Fibroblast of skin of right biceps (primary cell): ENCODE data around the gene ASB16.

Source experiments
- DNase-seq: peaks from one replicate; pipeline ENCODE4 v3.0.0-alpha.2; 2013

ASB16 gene

DNA sequence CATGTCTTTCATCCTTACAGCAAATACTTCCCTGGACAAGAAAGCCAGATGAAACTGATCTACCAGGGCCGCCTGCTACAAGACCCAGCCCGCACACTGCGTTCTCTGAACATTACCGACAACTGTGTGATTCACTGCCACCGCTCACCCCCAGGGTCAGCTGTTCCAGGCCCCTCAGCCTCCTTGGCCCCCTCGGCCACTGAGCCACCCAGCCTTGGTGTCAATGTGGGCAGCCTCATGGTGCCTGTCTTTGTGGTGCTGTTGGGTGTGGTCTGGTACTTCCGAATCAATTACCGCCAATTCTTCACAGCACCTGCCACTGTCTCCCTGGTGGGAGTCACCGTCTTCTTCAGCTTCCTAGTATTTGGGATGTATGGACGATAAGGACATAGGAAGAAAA, 20.0 kb downstream of the ASB16 start:
- DNase-seq = no peak

GRCh38 chr17:44191369-44191768, 20.9 kb downstream of the ASB16 start:
- DNase-seq = no peak

DNA sequence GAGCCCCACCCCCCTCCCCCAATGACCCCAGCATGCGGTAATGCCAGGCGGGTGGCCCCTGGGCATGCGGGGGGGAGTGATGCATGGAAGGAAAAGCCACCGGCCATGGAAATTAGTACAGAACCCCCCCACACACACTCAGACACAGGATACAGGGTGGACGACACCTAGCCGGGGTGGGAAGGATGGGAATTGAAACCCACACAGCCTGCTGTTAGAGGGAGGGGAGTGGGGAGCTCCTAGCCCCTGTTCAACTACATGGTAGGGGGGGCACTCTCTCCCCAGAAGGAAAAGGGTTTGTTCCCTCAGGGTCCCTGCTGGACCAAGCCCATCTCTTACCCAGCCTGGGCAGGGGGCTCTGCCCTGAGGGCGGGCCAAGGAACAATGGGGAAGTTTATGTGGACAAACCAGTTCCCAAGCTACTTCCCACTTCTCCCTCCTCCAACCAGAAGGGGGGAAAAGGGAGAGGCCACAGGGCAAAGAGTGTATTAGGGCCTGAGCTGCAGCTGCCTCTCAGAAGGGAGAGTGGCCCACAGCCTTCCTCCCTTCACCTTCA, 21.5 kb downstream of the ASB16 start:
- no peak for DNase-seq

DNA sequence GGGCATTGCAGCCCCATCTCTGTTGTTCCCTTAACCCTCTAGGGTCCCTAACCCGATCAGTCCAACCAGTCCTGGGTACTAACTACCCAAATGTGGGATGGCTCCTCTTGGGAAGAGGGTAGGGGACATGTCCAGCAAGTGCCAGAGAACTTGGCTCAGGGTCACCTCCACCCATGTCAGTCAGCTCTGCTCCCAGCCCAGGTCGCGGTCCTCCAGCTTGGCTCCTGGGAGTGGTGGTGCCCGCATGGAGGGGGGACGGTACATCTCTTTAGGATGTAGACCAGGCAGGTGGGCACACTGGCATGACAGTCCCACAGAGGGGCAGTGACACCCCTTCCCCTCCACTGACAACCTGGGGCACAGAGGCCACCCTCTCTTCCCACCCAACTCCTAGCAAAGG, 22.2 kb downstream of the ASB16 start:
- DNase-seq = no peak

GRCh38 chr17:44193326-44194084, 23.0 kb downstream of the ASB16 start:
- no peak for DNase-seq

- no peak for DNase-seq
Observed at GRCh38 chr17:44197107-44197506, 26.6 kb downstream of the ASB16 start.

DNA sequence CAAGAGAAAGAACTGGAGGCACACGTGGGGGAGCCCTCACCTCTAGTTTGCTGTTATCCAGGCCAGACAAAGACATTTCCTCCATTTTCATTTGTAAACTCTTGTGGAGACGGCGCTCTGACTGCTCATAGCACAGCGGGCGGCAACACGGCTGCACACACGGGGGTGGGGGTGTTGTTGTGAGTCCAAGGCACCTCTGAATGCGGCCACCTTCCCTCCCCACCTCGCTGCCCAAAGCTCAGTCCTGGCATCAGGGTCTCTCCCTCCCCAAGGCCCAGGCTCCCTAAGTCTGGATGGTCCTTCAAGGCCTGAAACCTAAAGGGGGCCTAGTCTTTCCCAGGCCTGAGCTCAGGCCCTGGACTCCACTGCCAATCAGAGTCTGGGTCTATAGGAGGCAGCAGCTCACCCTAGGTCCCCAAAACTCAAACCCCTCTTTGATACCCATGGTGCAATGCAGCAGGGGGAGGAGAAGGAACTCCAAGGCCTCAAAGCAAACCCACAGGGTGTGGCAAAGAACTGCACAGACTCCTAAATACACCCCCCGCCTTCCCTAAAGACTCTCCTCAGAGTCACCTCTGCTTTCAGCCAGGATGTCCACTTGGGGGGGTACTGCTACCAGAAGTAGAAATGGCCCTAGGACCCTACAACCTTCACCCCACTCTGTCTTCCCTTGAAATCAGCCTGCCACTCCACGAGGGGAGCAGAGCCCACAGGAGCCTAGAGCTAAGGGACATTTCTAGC, 27.6 kb downstream of the ASB16 start:
- DNase-seq = peak; percentile 77

DNA sequence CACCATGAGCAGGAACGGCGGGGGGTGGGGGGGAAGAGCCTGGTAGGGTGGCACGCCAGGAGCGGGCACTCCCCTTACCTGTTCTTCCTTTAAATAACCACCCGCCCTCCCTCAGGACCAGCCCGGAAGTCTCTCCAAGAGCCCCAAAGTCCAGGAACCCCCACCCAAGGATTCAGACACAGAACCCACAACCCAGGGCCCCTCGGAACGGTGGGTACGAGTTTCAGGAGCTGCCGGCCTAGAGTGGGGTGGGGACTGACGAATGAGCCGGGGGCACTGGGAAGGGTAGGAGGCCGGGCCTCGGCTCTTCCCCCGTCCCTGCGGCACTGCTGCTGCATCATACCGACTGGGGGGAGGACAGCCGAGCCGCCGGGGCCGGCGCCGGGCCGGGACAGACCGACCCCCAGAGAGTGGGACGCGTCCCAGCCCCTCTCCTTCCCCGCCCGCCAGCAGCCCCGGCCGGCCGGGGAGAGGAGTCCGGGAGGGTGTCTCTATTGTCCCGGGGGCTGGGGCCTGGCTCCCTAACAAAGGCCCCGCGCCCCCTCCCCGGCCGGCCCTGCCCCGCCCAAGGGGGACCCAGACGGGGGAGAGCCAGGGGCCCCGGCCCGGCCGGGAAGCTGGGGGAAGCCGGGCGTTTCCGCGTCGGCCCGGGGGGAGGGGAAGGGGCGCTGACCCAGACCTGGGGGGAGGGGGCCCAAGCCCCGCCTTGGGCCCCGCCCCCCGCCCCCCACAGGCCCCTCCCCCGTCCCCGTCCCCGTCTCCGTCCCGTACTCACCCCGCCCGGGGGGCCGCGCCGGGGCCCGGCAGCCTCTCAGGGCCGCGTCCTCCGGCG, 28.4 kb downstream of the ASB16 start:
- peak; percentile 73 for DNase-seq

DNA sequence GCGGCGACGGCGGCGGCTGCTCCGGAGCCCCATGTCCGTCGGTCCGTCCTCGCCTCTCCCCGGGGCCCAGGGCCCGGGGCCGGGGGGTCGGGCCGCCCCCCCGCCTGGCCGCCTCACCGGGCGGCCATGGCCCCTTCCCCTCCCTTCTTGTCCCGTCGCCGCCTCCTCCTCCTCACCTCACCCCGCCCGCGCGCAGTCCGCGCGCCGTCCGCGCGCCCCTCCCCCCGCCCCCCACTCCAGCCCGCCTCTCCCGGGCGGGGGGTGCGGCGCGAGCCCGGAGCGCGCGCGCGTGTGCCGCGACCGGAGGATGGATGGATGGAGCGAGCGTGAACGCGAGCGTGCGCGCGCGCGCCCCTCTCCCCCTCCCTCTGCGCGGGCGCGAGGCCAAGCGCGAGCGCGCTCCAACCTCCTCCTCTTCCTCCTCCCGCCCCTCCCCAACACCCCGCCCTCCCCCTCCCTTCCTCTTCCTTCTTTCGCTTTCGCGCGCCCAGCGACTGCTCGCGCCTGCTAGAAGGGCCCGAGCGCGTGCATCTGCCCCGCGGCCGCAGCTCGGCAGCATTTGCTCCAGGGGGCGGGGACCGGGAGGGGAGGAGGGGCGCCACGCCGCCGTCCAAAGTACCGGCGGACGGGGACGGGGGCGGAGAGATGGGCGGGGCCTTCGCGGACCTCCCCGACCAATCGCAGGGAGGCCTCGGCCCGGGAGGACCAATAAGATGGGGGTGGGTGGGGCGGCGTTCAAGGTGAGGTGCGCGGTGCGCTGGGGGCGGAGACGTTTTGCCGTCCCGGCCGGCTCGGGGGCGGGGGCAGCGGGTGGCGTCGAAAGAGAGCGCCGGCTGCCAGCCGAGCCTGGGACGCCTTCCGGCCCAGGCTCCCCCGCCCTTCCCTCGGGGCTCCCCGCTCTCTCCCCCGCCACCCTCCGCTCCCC, 29.3 kb downstream of the ASB16 start, which contains the start of gene ATXN7L3:
Gene ATXN7L3 (minus strand): TSS at position 332 of the 925 bp plus-strand sequence. CDS start 1,814 bp downstream, outside the sequence.
- peak; percentile 99 for DNase-seq

GRCh38 chr17:44200478-44201155, 30.1 kb downstream of the ASB16 start:
- no peak for DNase-seq

DNA sequence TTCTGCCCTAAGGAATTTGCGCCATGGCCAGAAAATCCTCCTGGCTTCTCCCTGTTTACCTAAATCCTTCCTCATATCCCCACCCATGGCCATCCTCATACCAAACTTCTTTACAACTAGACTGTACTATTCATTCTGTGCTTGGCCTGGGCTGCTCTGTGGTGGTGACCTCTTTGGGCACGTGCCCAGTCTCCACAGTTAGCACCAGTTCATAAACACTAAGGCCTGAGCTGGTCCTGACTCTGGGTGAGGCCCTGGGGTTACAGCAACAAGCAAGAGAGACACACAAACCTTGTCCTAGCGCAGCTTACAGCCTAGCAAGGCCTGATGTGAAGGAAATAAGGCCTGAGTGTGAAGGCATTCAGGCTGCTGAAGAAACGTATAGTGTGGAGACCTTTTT, 32.3 kb downstream of the ASB16 start:
- no peak for DNase-seq

- peak; percentile 64 for DNase-seq
Observed at GRCh38 chr17:44203731-44204440, 33.4 kb downstream of the ASB16 start.

- peak; percentile 67 for DNase-seq
Observed at GRCh38 chr17:44204441-44204882, 34.0 kb downstream of the ASB16 start.

DNA sequence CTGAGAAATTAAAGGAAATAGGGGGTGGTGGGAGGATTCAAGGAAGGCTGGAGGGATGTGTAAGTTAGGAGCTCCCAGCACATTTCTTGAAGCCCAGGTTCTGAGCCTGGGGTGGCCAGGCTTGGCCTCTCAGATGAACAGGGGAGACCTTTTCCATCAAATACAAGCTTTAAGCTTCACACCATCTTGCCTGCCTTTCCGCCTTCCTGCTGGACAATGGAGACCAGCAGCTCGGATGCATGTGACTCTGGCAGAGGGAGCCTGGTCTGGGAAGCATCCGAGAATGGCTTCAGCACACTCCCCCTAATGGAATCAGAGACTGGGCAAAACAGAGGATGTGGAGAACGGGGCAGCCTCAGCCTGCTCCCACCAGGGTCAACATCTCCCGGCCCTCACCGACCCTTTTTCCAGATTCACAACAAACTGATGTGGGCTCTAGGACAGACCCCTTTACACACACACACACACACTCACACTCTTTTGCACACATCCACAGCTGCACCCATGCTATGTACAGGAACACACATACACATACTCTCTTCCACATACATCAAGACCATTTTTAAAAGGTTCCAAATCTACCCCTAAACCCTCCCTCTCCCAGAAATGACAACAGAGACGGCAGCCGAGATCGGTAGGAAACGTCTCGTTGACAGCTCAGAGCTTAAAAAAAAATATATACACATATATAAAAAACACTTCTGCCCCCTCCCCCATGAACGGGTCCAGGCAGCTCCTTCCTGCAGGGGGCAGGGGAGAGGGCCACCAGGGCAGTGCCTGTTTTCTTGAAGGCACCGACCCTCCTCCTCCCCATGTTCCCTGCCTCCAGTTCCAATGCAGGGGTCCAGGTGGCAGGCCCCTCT, 35.7 kb downstream of the ASB16 start:
- no peak for DNase-seq

DNA sequence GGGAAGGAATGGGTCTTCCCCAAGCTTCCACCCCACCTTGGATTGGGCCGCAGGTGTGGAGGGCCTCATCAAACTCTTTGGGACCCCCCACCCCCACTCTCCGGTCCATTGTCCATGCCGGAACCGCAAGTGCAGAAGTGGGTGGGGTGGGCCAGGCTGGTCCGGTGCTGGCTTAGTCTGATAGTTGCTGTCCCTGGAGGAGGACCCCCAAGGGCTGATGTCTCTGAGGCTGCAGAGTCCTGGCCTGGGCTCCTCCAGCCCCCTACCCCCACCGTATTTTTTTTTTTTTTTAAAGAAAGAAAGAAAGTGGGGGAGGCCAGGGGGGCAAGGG, 36.3 kb downstream of the ASB16 start:
- no peak for DNase-seq

GRCh38 chr17:44207319-44207718, 36.8 kb downstream of the ASB16 start:
- DNase-seq = no peak

DNA sequence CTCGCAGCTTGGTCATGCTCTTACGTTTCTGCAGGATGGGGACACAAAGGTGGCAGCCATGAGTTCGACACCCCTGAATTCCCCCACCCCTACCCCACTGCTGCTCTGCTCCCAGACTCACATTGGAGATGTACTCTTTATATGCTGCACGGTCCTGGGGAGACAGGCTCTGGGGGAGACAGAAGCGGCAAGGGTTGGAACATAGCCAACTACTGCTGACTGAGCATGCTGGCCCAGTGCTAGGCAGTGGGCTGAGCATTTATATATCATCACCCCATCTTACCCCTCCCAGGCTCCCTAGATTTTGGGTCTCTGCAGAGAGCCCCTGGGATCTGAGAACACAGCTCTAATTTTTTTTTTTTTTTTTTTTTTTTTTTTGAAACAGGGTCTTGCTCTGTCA, 37.2 kb downstream of the ASB16 start:
- no peak for DNase-seq

GRCh38 chr17:44209786-44210341, 39.4 kb downstream of the ASB16 start:
- DNase-seq = no peak
